GM18867 (cell line): Measurements from ENCODE around the gene SNTG2.

ENCODE experiments used
- ATAC-seq: cut with Tn5 transposase; IDR thresholded peaks from one replicate; pipeline ENCODE4 v1.9.1; 2021; ENCODE audit warnings: mild to moderate bottlenecking, moderate library complexity; ENCODE audit not compliant: unreplicated experiment

SNTG2 gene

DNA sequence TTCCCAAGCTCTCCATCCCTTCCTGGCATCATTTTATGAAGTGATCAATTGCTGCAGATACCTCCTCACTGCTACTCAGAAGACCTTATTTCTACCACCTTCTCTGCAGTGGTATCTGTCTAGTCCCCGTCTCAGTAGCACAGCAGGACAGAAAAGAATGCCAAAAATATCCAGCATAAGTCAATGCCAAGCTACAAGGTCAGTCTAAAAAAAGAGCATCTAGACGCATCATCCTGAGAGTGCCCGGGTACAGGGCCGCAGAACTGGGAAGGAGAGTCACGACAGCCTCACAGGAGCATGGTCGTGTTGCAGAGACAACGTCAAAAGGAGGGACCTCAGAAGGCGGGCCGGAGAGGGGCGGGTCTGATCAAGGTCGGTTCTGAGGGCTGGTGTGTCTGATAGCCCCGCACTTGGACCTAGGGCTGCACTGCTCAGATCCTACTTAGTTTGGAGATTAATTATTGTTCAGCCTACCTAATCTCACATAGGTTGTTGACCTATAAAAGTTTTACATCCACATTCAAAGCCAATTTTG lies 24.3 kb upstream of the SNTG2 start:
- no peak for ATAC-seq

DNA sequence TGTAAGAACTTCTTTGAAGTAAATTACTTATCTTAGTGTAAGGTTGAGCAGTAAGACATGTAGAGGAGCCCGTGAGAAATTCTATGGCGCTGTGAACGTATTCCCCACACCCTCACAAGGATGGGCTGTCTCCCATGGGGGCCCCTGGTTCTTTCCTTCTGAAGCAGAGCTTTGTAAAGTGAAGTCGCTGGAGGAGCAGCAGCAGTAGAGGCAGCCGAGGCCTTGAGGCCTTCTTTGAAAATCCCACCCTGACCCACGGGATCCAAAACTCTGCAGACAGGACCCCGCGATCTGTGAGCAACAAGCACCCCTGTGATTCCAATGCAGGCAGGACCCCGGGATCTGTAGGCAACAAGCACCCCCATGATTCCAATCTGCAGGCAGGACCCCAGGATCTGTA lies 23.8 kb upstream of the SNTG2 start:
- ATAC-seq: no peak

DNA sequence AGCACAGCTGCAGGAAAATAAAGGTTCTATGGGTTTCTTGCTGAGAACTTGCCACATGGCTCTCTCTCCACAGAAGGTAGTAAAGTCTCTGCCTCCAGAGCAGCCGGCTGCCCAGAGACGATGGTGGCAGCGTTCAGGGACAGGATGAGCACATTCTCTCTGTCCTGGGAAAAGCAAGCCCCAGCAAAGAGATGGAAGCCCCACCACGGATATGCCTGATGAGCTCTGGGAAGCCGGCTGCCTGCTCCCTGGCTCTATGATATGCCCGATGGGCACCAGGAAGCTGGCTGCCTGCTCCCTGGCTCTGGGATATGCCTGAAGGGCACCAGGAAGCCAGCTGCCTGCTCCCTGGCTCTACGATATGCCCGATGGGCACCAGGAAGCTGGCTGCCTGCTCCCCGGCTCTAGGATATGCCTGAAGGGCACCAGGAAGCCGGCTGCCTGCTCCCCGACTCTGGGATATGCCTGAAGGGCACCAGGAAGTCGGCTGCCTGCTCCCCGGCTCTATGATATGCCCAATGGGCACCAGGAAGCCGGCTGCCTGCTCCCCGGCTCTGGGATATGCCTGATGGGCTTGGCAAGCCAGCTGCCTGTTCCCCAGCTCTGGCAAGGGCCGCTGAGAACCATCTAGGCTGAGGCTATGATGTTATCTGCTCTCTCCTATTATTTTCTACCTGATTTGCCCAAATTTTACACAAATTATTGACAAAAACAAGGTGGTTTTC lies 21.5 kb upstream of the SNTG2 start:
- no peak for ATAC-seq

GRCh38 chr2:929925-930324 lies 20.7 kb upstream of the SNTG2 start:
- no peak for ATAC-seq

DNA sequence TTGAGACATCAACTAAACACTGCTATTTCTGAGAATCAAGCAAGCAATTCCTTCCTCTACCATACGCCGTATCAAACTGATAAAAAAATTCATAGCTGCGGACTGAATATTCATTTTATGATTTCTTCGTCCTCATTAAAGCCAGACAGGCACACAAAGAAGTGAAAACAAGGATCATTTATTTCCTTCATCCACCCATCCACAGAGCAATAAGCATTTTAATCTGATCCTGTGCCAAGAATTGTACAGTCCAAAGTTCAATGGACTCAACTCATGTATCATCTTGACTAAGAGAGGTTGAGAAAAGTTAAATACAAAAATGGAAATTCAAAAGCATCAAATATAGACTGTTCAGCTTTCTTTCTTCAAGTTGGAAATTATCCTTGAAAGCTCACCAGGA lies 19.7 kb upstream of the SNTG2 start:
- ATAC-seq: no peak

DNA sequence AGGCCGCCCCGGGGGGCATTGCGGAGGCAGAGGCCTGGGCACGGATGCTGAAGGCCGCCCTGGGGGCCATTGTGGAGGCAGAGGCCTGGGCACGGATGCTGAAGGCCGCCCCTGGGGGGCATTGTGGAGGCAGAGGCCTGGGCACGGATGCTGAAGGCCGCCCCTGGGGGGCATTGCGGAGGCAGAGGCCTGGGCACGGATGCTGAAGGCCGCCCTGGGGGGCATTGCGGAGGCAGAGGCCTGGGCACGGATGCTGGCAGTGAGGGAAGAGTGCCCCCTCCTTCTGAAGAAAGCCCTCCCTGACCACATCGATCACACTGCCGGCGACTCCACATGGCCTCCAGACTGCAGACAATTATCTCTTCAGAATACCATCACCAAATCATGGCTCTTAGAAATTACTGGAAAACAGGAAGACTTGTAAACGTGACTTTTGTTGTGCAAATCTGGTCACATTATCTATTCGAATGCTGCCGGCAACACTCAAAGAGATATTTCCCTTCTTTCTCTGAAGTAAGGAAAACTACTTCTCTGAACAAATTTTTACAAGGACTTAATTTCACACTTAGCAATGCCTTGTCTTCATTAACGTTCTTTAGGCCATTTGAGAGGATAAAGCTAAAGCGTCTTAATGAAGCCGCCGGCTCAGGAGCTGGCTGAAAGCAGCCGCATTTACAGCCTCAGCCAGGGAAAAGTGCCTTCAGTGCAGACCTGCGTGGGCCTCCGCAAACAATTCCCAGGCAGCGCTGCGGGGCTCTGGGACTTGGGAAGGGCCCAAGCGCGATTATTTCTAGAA lies 18.1 kb upstream of the SNTG2 start:
- no peak for ATAC-seq

GRCh38 chr2:933734-934295 lies 16.8 kb upstream of the SNTG2 start:
- no peak for ATAC-seq

DNA sequence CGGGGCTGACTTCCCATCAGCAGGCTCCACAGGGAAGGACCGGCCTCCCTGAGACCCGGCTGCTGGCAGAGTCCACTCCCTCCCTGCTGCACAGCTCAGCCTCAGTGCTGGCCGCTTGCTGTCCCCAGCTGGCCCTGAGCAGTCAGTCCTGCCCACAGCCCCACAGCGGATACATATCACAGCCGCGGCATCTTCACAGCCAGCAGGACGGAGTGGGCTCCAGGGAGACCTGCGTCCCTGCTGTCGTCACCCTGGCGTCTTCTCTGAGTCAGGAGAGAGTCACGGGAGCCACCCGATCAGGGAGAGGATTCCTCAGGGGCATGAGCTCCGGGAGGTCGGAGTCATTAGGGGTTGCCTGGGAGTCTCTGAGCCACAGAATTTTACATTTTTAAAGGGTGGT lies 13.1 kb upstream of the SNTG2 start:
- no peak for ATAC-seq

- ATAC-seq: no peak
Measured at GRCh38 chr2:938181-939005, 12.3 kb upstream of the SNTG2 start.

DNA sequence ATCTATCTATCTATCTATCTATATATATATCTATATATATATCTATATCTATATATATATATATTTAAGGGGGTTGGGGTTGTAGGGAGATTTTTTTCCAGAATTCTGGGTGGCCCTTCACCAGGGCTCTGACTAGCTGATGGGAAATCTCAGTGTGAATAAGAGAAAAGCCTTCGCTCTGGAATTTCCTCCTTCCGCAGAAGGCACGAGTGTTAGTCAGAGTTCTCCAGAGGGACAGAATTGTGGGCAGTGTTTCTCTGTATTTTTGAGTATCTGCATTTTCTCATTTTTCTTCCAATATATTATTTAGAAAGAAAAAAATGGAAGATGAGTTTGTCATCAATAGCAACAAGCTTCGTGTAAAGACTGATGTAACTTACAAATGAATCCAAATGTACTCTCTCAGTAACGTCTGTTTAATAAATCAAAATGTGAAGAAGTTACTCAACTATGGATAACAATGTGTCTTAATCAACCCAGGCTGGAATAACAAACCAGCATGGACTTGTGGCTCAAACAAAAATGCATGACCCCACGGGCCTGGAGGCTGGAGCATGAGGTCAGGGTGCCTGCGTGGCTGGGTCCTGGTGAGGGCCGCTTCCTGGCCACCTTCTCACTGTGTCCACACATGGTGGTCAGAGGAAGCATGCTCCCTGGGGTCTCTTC lies 10.6 kb upstream of the SNTG2 start:
- no peak for ATAC-seq

DNA sequence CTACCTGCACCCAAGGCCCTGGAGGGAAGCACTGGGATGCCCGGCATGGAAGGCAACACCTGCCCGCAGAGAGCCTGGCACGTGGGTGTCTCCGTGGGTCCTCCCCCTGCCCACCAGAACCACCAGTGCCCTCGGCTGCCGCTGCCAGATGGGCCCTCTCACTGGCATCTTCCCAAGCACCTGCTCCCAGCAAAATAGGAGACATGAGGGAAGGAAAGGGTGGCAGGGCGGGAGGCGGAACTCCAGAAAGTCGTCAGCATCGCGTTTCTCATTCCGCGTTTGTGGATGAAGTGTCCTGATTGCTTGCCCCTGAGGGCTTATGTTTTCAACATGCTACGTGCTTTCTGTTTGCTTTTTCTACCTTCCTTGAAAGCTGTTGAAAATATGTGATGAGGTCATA lies 8.8 kb upstream of the SNTG2 start:
- ATAC-seq: no peak

DNA sequence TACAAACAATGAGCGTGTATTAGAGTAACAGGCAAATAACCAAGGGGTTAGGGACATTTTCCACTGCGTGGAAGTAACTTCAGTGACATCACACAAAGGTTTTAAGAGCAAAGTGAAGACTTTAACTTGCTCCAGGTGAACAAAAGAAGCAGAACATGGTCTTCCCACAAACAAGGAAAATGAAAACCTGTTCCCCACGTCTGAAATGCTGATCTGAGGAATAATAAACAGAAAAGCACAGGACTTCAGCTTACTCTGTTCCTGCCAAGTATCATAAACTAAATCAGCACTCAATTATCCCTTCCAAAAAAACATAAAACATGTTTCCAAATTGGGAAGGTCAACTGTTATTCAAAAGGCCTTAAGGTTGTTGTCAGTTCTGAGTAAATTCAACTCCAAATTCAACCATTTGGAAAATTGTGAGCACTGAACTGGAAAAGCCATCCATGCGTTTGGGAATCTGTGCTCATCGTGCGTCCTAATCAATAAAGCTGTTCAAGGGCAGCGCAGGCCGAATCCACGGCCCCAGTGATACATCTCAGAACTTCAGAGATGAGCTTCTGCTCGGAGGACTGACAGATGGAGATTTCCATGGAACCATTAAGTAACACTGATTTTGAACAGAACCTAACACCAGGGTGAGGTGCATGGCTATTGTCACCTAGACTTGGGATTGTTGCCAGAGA lies 7.7 kb upstream of the SNTG2 start:
- no peak for ATAC-seq

- no peak for ATAC-seq
Measured at GRCh38 chr2:943461-943797, 7.2 kb upstream of the SNTG2 start.

DNA sequence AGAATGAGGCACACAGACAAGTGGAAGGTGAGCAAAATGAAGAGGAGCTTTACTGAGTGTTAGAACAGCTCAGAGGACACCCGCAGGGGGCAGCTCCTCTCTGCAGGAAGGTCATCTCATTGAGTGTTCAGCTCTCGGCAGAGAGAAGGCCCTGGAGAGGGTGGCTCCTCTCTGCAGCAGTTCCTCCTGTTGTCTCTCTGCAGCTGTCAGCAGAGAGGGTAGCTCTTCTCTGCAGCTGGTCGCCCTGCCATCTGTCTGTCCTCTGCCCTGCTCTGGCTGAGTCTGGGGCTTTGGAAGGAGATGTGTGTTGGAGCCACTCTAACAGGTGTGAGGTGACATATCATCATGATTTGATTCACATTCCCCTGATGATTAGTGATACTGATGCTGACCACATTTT lies 6.8 kb upstream of the SNTG2 start:
- ATAC-seq: no peak

GRCh38 chr2:944693-945092 lies 6.0 kb upstream of the SNTG2 start:
- no peak for ATAC-seq

DNA sequence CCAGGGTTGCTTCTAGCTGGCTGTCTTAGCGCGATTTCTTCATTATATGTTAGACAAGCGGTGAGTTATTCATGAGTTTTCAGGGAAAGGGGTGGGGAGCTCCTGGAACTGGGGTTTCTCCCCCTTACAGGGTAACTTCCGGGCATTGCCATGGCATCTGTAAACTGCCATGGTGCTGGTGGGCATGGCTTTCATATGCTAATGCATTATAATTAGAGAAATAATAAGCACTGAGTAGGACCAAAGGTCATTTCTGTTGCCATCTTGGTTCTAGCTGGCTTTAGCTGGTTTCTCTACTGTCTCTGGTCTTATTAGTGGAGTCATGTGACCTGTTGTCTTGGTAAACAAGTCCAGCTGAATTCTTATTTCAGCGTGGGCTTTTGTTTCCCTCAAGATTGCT lies 5.5 kb upstream of the SNTG2 start:
- ATAC-seq: no peak

- peak; percentile 82 for ATAC-seq
Measured at GRCh38 chr2:946073-946948, 4.3 kb upstream of the SNTG2 start.

DNA sequence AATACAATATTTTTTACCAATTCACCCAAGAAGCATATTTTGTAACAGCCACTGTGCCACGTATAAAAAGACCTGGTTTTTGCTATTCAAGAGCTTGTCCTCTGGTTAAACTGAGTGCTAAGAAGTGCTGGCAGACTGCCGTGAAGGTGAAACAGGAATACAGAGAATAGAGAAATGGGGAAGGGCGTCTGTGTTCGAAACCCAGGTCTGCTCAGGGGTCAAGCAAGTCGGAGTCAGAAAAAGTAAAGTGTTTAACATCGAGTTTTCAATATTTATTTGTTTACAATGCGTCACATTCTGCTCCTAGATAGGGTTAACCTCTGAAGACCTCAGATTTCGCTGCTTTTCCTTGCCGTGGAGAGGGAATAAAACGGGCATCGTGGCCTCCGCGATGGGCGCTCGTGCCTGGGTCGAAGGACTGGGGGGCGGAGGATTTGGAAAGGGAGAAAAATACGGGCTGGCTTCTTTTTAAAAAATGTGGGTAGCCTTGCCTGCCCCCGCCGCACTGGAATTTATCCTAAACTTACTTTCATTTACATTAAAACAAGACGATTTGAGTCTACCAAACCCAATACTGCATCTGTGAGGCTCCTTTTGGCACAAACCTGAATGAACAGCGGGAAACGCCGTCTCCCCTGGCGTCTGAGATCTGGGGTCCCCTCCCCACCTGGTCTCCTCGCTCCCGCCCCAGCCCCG lies 1.1 kb upstream of the SNTG2 start:
- ATAC-seq: no peak
